ENCODE results near the gene RAPGEF5.

The RAPGEF5 gene

DNA sequence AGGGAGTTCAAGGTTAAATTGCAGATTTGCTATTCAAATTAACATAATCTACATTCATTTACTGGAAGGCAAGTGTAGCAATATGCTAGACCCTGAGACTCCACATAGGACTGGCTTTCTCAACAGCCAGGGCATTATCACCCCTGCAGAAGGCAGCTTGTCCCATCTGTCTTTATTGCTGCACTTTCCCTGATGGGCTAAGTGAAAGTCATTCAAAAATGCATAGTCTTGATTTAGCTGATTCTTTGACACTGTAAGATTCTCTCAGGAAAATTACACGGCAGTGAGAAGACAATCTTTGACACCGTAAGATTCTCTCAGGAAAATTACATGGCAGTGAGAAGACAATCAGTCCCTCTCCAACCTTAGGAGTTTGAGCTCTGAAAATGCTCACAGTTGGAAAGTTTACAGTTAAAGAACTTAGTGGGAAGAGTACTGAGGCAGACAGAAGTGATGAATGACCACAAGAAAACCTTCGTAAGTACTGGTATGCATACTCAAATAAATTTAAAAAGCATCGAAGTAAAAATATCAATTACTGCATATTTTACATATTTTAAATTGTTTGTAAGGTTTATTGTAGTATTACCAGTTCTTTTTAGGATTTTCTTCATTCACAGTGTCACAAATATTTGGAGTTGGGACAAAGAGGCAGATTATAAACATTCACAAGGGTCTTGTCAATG lies 88.9 kb downstream of the RAPGEF5 start:
- intact Hi-C loops (cut with DNase I; ENCODE audit: low total_unique reads), result no loop called here
- Histone ChIP-seq H3K4me3 (no peak overlapping the region), H3K36me3 (no peaks in the 10 kb centered on the region), H3K4me1 (no peaks in the 10 kb centered on the region), H3K27ac (no peak overlapping the region), H3K9me3 (no peaks in the 10 kb centered on the region), H3K27me3 (no peaks in the 10 kb centered on the region)
- TF ChIP-seq, protein P1, sequence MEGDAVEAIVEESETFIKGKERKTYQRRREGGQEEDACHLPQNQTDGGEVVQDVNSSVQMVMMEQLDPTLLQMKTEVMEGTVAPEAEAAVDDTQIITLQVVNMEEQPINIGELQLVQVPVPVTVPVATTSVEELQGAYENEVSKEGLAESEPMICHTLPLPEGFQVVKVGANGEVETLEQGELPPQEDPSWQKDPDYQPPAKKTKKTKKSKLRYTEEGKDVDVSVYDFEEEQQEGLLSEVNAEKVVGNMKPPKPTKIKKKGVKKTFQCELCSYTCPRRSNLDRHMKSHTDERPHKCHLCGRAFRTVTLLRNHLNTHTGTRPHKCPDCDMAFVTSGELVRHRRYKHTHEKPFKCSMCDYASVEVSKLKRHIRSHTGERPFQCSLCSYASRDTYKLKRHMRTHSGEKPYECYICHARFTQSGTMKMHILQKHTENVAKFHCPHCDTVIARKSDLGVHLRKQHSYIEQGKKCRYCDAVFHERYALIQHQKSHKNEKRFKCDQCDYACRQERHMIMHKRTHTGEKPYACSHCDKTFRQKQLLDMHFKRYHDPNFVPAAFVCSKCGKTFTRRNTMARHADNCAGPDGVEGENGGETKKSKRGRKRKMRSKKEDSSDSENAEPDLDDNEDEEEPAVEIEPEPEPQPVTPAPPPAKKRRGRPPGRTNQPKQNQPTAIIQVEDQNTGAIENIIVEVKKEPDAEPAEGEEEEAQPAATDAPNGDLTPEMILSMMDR (IDR thresholded peaks at IDR 0.05), result no peak
- no peak for DNase-seq

DNA sequence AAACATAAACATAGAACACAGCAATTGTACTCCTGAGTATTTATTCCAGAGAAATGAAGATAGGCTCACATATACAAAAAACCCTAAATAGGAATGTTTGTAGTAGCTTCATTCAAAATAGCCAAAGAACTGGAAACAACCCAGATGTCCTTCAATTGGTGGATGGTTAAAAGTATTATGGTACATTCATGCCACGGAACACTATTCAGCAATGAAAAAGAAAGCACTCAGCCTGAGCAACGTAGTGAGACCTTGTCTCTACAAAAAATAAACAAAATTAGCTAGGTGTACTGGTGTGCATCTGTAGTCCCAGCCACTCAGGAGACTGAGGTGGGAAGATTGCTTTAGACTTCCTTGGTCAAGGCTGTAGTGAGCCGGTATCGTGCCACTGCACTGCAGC lies 94.4 kb downstream of the RAPGEF5 start:
- no peak for DNase-seq

DNA sequence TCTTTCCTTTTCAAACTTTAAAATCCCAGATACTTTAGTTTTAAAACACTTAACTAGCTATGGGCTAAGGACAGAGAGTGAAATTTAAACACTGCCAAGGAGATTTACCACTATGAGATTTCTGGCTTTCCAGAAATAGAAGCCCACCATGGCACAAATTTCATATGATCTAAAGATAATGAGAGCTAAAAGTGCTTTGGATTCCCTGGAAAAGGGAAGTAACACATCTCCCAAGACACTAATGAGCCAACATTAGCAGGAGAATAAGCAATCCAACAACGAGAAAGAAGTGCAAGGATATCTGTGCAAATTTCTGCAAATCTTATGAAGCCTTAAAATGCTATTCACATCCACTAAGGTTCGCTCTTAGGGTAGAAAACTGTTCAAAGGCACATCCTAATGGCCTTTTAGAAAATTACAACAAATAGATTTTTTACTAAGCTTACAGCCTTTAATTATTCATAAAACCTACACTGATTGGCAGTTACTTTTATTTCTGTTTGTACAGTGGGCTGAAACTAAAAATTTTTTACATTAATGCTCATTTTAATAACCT lies 100.3 kb downstream of the RAPGEF5 start:
- Histone ChIP-seq H3K27ac (no peak overlapping the region), H3K27me3 (no peaks in the 10 kb centered on the region), H3K4me1 (peaks cover 0 to 10% (median 1%) of the 10 kb centered on the region in 4 donors), H3K36me3 (no peaks in the 10 kb centered on the region), H3K9me3 (no peaks in the 10 kb centered on the region), H3K4me3 (peak overlapping the region; percentile 5 to 19)
- no peak for DNase-seq
- intact Hi-C loops (cut with DNase I; ENCODE audit: low total_unique reads), result loop anchor here (5.0 kb wide), 2 partner anchors 144 to 231 kb away; no protein-coding TSS in a partner anchor
- TF ChIP-seq, protein P1 (IDR thresholded peaks at IDR 0.05), result peak; percentile 48 to 62

More for the DNA sequence above, 94.4 kb downstream of the RAPGEF5 start:
- TF ChIP-seq, protein P1 (IDR thresholded peaks at IDR 0.05), result no peak
- Histone ChIP-seq H3K27me3 (no peaks in the 10 kb centered on the region), H3K36me3 (no peaks in the 10 kb centered on the region), H3K4me1 (no peaks in the 10 kb centered on the region), H3K27ac (no peak overlapping the region), H3K9me3 (no peaks in the 10 kb centered on the region), H3K4me3 (no peak overlapping the region)
- intact Hi-C loops (cut with DNase I; ENCODE audit: low total_unique reads), result no loop called here

DNA sequence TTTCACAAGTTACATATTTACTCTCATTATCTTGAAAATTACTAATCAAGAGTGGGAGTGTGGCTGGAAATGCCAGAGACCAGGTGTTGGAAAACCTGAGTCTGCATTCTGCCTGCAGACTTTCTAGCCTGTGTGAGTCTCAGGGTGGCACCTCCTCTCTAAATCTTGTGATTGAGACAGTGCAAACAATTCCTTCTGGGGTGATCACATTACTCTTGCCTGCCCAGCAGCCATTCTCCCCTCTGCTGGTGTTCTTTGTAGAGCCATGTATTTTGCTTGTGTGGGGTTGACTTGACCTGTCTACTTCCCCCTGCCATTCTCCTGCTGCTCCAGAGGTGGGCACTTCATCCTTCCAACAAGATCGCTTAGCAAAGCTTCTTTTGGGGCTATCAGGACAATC lies 101.1 kb downstream of the RAPGEF5 start:
- Histone ChIP-seq H3K27ac (no peak overlapping the region), H3K27me3 (no peaks in the 10 kb centered on the region), H3K36me3 (no peaks in the 10 kb centered on the region), H3K4me1 (peaks cover 0 to 10% (median 1%) of the 10 kb centered on the region in 4 donors), H3K9me3 (no peaks in the 10 kb centered on the region), H3K4me3 (peak overlapping the region in 1 of 2 donors; percentile 19)
- TF ChIP-seq, protein P1 (IDR thresholded peaks at IDR 0.05), result no peak
- DNase-seq, result no peak
- intact Hi-C loops (cut with DNase I; ENCODE audit: low total_unique reads), result loop anchor here (5.0 kb wide), 2 partner anchors 144 to 231 kb away; no protein-coding TSS in a partner anchor

GRCh38 chr7:22255342-22255741 lies 101.6 kb downstream of the RAPGEF5 start:
- Histone ChIP-seq H3K36me3 (no peaks in the 10 kb centered on the region), H3K9me3 (no peaks in the 10 kb centered on the region), H3K27ac (no peak overlapping the region), H3K4me1 (peaks cover 0 to 10% (median 1%) of the 10 kb centered on the region in 4 donors), H3K4me3 (no peak overlapping the region), H3K27me3 (no peaks in the 10 kb centered on the region)
- intact Hi-C loops (cut with DNase I; ENCODE audit: low total_unique reads), result loop anchor here (5.0 kb wide), 2 partner anchors 143 to 232 kb away; no protein-coding TSS in a partner anchor
- TF ChIP-seq, protein P1 (IDR thresholded peaks at IDR 0.05), result no peak
- no peak for DNase-seq

Data from tibial artery (tissue), 4 donors.